ENCODE results near the gene RASAL2. TPM values are rescaled to one million over a fixed set of nuclear protein-coding genes. Genes with fewer than 3 reads are reported as not detected.

RASAL2 gene
- total RNA-seq, 1 experiment from 2014 or later, result 31.6 TPM

DNA sequence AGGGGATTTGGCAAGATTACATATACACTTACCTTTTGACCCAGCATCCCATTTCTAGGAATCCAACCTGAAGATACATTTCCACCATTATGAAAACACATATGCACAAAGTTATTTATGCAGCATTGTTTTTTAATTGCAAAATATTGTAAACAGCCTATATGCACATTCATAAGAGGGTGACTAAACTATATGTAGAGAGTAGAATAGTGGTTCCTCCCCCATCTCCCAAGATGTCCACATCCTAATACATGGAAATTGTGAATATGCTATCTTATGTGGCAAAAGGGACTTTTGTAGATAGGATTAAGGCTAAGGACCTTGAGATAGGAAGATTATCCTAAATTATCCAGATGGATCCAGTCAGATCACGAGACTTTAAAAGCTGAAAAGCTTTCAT lies 311.2 kb downstream of the RASAL2 start:
- Histone ChIP-seq H3K36me3 (ENCODE audit: control insufficient read depth, insufficient read depth, low read length) (no peaks in the 10 kb centered on the region), H3K27ac (ENCODE audit: low read length) (no peak overlapping the region), H3K27me3 (ENCODE audit: control insufficient read depth, insufficient read depth, low read length) (no peaks in the 10 kb centered on the region), H3K4me3 (ENCODE audit: low read depth in 2 of 2, low read length in 2 of 2) (no peak overlapping the region), H3K4me1 (ENCODE audit: control insufficient read depth, insufficient read depth, low read length) (no peaks in the 10 kb centered on the region), H3K9me3 (ENCODE audit: control insufficient read depth, insufficient read depth, low read depth, low read length) (no peaks in the 10 kb centered on the region; the same call in 1 of the 2 replicates)
- in situ Hi-C loops (cut with HindIII; ENCODE audit: low pct_unique_long_range_greater_than_20kb, low sequenced_read_pairs), result no loop called here
- no peak for DNase-seq (ENCODE audit: low read depth, low spot score)
- CTCF ChIA-PET, result no interaction called here
- BruUV-seq (replicated peaks), result no TSS peak
- no peak for ATAC-seq
- intact Hi-C loops (cut with micrococcal nuclease; ENCODE audit: unreplicated experiment), result no loop called here
- POLR2A ChIA-PET, result no interaction called here
- TF ChIP-seq, protein P1, sequence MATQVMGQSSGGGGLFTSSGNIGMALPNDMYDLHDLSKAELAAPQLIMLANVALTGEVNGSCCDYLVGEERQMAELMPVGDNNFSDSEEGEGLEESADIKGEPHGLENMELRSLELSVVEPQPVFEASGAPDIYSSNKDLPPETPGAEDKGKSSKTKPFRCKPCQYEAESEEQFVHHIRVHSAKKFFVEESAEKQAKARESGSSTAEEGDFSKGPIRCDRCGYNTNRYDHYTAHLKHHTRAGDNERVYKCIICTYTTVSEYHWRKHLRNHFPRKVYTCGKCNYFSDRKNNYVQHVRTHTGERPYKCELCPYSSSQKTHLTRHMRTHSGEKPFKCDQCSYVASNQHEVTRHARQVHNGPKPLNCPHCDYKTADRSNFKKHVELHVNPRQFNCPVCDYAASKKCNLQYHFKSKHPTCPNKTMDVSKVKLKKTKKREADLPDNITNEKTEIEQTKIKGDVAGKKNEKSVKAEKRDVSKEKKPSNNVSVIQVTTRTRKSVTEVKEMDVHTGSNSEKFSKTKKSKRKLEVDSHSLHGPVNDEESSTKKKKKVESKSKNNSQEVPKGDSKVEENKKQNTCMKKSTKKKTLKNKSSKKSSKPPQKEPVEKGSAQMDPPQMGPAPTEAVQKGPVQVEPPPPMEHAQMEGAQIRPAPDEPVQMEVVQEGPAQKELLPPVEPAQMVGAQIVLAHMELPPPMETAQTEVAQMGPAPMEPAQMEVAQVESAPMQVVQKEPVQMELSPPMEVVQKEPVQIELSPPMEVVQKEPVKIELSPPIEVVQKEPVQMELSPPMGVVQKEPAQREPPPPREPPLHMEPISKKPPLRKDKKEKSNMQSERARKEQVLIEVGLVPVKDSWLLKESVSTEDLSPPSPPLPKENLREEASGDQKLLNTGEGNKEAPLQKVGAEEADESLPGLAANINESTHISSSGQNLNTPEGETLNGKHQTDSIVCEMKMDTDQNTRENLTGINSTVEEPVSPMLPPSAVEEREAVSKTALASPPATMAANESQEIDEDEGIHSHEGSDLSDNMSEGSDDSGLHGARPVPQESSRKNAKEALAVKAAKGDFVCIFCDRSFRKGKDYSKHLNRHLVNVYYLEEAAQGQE (IDR thresholded peaks at IDR 0.05; ENCODE audit: insufficient read depth in 1 of 2, low read depth in 2 of 2, low read length in 1 of 2), result no peak
- TF ChIP-seq POLR2AphosphoS5 (IDR thresholded peaks at IDR 0.05; ENCODE audit: low read depth, low read length) (no peak), SIN3A (IDR thresholded peaks at IDR 0.05; ENCODE audit: borderline replicate concordance, insufficient read depth, low read depth, low read length) (no peak), TCF7L2 (IDR thresholded peaks at IDR 0.05; ENCODE audit: low read depth, low read length) (no peak)
- TF ChIP-seq, protein P2, sequence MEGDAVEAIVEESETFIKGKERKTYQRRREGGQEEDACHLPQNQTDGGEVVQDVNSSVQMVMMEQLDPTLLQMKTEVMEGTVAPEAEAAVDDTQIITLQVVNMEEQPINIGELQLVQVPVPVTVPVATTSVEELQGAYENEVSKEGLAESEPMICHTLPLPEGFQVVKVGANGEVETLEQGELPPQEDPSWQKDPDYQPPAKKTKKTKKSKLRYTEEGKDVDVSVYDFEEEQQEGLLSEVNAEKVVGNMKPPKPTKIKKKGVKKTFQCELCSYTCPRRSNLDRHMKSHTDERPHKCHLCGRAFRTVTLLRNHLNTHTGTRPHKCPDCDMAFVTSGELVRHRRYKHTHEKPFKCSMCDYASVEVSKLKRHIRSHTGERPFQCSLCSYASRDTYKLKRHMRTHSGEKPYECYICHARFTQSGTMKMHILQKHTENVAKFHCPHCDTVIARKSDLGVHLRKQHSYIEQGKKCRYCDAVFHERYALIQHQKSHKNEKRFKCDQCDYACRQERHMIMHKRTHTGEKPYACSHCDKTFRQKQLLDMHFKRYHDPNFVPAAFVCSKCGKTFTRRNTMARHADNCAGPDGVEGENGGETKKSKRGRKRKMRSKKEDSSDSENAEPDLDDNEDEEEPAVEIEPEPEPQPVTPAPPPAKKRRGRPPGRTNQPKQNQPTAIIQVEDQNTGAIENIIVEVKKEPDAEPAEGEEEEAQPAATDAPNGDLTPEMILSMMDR (IDR thresholded peaks at IDR 0.05), result no peak

DNA sequence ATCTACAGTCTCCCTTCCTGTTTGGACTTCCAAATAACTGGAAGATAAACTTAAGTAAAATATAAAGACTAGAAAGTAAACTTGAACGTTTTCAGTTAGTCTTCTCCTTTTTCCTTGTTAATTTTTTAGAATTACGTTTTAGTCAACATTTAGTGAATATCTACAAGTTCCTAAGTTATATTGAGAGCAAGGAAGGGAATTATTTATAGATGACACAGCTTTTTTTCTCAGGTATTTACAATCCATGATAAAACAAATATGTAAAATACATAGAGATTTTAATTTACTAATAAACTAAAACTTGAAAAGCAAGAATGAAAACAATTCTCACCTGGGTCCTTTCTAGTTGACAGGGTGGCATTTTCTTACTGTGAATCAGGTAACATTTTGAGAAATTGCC lies 313.3 kb downstream of the RASAL2 start:
- H3K4me3 ChIP-seq (ENCODE audit: low read depth in 2 of 2, low read length in 2 of 2), result no peak overlapping the region
- ATAC-seq (no peak), DNase-seq (ENCODE audit: low read depth, low spot score) (no peak)
- ChIA-PET POLR2A (no interaction called here), CTCF (no interaction called here)
- BruUV-seq (replicated peaks), result no TSS peak
- in situ Hi-C loops (cut with HindIII; ENCODE audit: low pct_unique_long_range_greater_than_20kb, low sequenced_read_pairs), result no loop called here
- H3K4me1 ChIP-seq (ENCODE audit: control insufficient read depth, insufficient read depth, low read length), result peaks cover 1% of the 10 kb centered on the region; the same call in 1 of the 2 replicates
- no peaks in the 10 kb centered on the region; the same call in 1 of the 2 replicates for H3K9me3 ChIP-seq (ENCODE audit: control insufficient read depth, insufficient read depth, low read depth, low read length)
- TF ChIP-seq, protein P1 (IDR thresholded peaks at IDR 0.05; ENCODE audit: insufficient read depth in 1 of 2, low read depth in 2 of 2, low read length in 1 of 2), result no peak
- TF ChIP-seq, protein P2 (IDR thresholded peaks at IDR 0.05), result no peak
- no peak for TF ChIP-seq SIN3A (IDR thresholded peaks at IDR 0.05; ENCODE audit: borderline replicate concordance, insufficient read depth, low read depth, low read length)
- no peak for TF ChIP-seq TCF7L2 (IDR thresholded peaks at IDR 0.05; ENCODE audit: low read depth, low read length)
- TF ChIP-seq POLR2AphosphoS5 (IDR thresholded peaks at IDR 0.05; ENCODE audit: low read depth, low read length), result no peak
- H3K27me3 ChIP-seq (ENCODE audit: control insufficient read depth, insufficient read depth, low read length), result no peaks in the 10 kb centered on the region
- no peaks in the 10 kb centered on the region for H3K36me3 ChIP-seq (ENCODE audit: control insufficient read depth, insufficient read depth, low read length)
- no peak overlapping the region for H3K27ac ChIP-seq (ENCODE audit: low read length)
- intact Hi-C loops (cut with micrococcal nuclease; ENCODE audit: unreplicated experiment), result no loop called here
